Measurements from ENCODE around the gene DOCK4. TPM values are rescaled to one million over a fixed set of nuclear protein-coding genes. Genes with fewer than 3 reads are reported as not detected.

Gene DOCK4
- total RNA-seq, 4 donors from 2014 or later = 12.7 to 28.4 (median 19.5) TPM

GRCh38 chr7:111729483-111729882 lies 476.7 kb downstream of the DOCK4 start:
- WGBS, 2 donors (ENCODE audit: low coverage in 1 of 2) = 88 to 90% methylated on average over 6 to 7 of the region's 7 CpGs
- Histone ChIP-seq H3K4me3 (no peak overlapping the region), H3K4me1 (no peaks in the 10 kb centered on the region), H3K9me3 (no peaks in the 10 kb centered on the region), H3K27me3 (no peaks in the 10 kb centered on the region), H3K27ac (no peak overlapping the region), H3K36me3 (no peaks in the 10 kb centered on the region)
- intact Hi-C loops (cut with DNase I; ENCODE audit: low total_unique reads) (no loop called here), in situ Hi-C loops (cut with MboI; ENCODE audit: low pct_ligation_motif_present in 1 of 4, low pct_unique_long_range_greater_than_20kb in 1 of 4, low sequenced_read_pairs in 3 of 4) (loop anchor here in 3 of 4 donors (25.0 kb wide), 2 partner anchors 642 to 1683 kb away; partner anchors contain the start of gene LRRN3 (in 2 of the 3))
- DNase-seq = no peak
- no peak for TF ChIP-seq POLR2A (IDR thresholded peaks at IDR 0.05)
- no peak for TF ChIP-seq CTCF (IDR thresholded peaks at IDR 0.05)
- no peak for TF ChIP-seq EP300 (IDR thresholded peaks at IDR 0.05; ENCODE audit: low read depth)
- no peak for TF ChIP-seq POLR2AphosphoS5 (IDR thresholded peaks at IDR 0.05)

DNA sequence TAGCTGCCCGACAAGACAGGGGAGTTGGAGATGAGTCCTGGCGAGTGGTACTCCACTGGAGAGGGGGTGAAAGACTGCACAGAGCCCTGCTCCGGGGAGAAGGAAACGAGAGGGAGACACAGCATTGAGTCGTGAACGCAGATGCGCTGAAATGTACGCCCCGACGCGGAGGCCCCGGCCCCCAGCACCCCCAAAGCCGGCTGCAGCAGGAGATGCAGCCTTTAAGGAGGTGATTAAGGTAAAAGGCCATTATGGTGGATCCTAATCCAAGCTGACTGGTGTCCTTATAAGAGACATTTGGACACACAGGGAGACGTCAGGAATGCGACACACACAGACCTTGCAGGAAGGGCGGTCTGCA lies 477.6 kb downstream of the DOCK4 start:
- Histone ChIP-seq H3K4me1 (no peaks in the 10 kb centered on the region), H3K27me3 (no peaks in the 10 kb centered on the region), H3K27ac (no peak overlapping the region), H3K36me3 (no peaks in the 10 kb centered on the region), H3K9me3 (no peaks in the 10 kb centered on the region), H3K4me3 (no peak overlapping the region)
- TF ChIP-seq POLR2AphosphoS5 (IDR thresholded peaks at IDR 0.05) (no peak), CTCF (IDR thresholded peaks at IDR 0.05) (no peak), EP300 (IDR thresholded peaks at IDR 0.05; ENCODE audit: low read depth) (no peak), POLR2A (IDR thresholded peaks at IDR 0.05) (no peak)
- DNase-seq = no peak
- 82% methylated on average over 16 of the region's 16 CpGs; no CpG with 5 or more reads in 1 of the 2 donors for WGBS, 2 donors (ENCODE audit: low coverage in 1 of 2)
- in situ Hi-C loops (cut with MboI; ENCODE audit: low pct_ligation_motif_present in 1 of 4, low pct_unique_long_range_greater_than_20kb in 1 of 4, low sequenced_read_pairs in 3 of 4) = loop anchor here in 3 of 4 donors (25.0 kb wide), 2 partner anchors 641 to 1684 kb away; partner anchors contain the start of gene LRRN3 (in 2 of the 3)
- intact Hi-C loops (cut with DNase I; ENCODE audit: low total_unique reads) = no loop called here

- intact Hi-C loops (cut with DNase I; ENCODE audit: low total_unique reads) = no loop called here
- no peaks in the 10 kb centered on the region for H3K27me3 ChIP-seq
- in situ Hi-C loops (cut with MboI; ENCODE audit: low pct_ligation_motif_present in 1 of 4, low pct_unique_long_range_greater_than_20kb in 1 of 4, low sequenced_read_pairs in 3 of 4) = loop anchor here in 3 of 4 donors (25.0 kb wide), 2 partner anchors 641 to 1684 kb away; partner anchors contain the start of gene LRRN3 (in 2 of the 3)
- no peak overlapping the region for H3K27ac ChIP-seq
- TF ChIP-seq POLR2AphosphoS5 (IDR thresholded peaks at IDR 0.05) (no peak), EP300 (IDR thresholded peaks at IDR 0.05; ENCODE audit: low read depth) (no peak), CTCF (IDR thresholded peaks at IDR 0.05) (no peak), POLR2A (IDR thresholded peaks at IDR 0.05) (no peak)
- no peaks in the 10 kb centered on the region for H3K4me1 ChIP-seq
- H3K4me3 ChIP-seq = no peak overlapping the region
- 84 to 88% methylated on average over 9 to 41 of the region's 41 CpGs for WGBS, 2 donors (ENCODE audit: low coverage in 1 of 2)
- no peaks in the 10 kb centered on the region for H3K36me3 ChIP-seq
- no peaks in the 10 kb centered on the region for H3K9me3 ChIP-seq
- DNase-seq = no peak
These were observed 478.1 kb downstream of the DOCK4 start for GRCh38 chr7:111727905-111728634.

DNA sequence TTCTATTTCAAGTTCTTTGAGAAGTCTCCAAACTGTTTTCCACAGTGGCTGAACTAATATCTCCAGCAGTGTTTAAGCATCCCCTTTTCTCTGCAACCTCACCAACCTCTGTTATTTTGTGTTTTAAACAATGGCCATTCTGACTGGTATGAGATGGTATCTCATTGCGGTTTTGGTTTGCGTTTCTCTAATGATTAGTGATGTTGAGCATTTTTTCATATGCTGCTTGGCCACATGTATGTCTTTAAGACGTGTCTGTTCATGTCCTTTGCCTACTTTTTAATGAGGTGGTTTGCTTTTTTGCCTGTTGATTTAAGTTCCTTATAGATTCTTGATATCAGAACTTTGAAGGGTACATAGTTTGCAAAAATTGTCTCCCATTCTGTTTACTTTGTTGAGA lies 487.3 kb downstream of the DOCK4 start:
- 85 to 90% methylated on average over 3 of the region's 3 CpGs for WGBS, 2 donors (ENCODE audit: low coverage in 1 of 2)
- no peaks in the 10 kb centered on the region for H3K4me1 ChIP-seq
- DNase-seq = no peak
- intact Hi-C loops (cut with DNase I; ENCODE audit: low total_unique reads) = no loop called here
- TF ChIP-seq POLR2A (IDR thresholded peaks at IDR 0.05) = no peak
- TF ChIP-seq CTCF (IDR thresholded peaks at IDR 0.05) = no peak
- TF ChIP-seq POLR2AphosphoS5 (IDR thresholded peaks at IDR 0.05) = no peak
- no peak for TF ChIP-seq EP300 (IDR thresholded peaks at IDR 0.05; ENCODE audit: low read depth)
- in situ Hi-C loops (cut with MboI; ENCODE audit: low pct_ligation_motif_present in 1 of 4, low pct_unique_long_range_greater_than_20kb in 1 of 4, low sequenced_read_pairs in 3 of 4) = no loop called here
- no peak overlapping the region for H3K27ac ChIP-seq
- H3K27me3 ChIP-seq = no peaks in the 10 kb centered on the region
- no peaks in the 10 kb centered on the region for H3K36me3 ChIP-seq
- H3K9me3 ChIP-seq = no peaks in the 10 kb centered on the region
- no peak overlapping the region for H3K4me3 ChIP-seq
